HCT116 (cell line): ENCODE measurements around the gene INSR. TPM values are rescaled to one million over a fixed set of nuclear protein-coding genes. Genes with fewer than 3 reads are reported as not detected.

ENCODE experiments used
- ATAC-seq: fragments of 200-7000 bp; cut with Tn5 transposase; 2 replicates; pipeline ENCODE4 v1.9.1; 2020; ENCODE audit warnings: mild to moderate bottlenecking, moderate library complexity
- BruUV-seq: library from RNA; stranded (reverse); fragments of 400-500 nt; replicated peaks from 2 replicates; lab custom pipeline; 2021; lab: Mats Ljungman, UMichigan
- CTCF ChIA-PET: fragments of 300-600 bp; sonication (Branson Sonifier 250); formaldehyde crosslinking; loops from one replicate; lab custom pipeline; 2021; ENCODE audit warnings: antibody characterized with exemption; lab: Charles Lee
- POLR2A ChIA-PET: fragments of 300-600, 350-600 bp; sonication (Branson Sonifier 250); formaldehyde crosslinking; loops from one replicate; lab custom pipeline; 2021; ENCODE audit warnings: antibody characterized with exemption; lab: Charles Lee
- RAD21 ChIA-PET, 2 experiments: fragments of 300-600 bp; sonication (Branson Sonifier 250); formaldehyde crosslinking; loops; one replicate each; lab custom pipeline; 2023; ENCODE audit warnings: low total read pairs in 2 of 2; ENCODE audit not compliant: uncharacterized antibody in 2 of 2, unreplicated experiment in 2 of 2, low non-redundant PET in 1 of 2; lab: Charles Lee
- DNase-seq: peaks from one replicate; pipeline ENCODE4 v3.0.0-alpha.2; 2010; ENCODE audit warnings: low read depth, low spot score
- H2AFZ ChIP-seq: fragments of 200-600 bp; shearing (Covaris generic), sonication (generic); 2 replicates; pipeline ENCODE4 v1.6.1; 2017; ENCODE audit warnings: low read depth, mixed run types, mixed read lengths, antibody characterized with exemption, low read length; ENCODE audit not compliant: poor library complexity, severe bottlenecking
- H3K27ac ChIP-seq: 2 replicates; pipeline ENCODE4 v1.5.1; 2012; ENCODE audit warnings: low read depth, low read length
- H3K27me3 ChIP-seq: fragments of 200-600 bp; sonication (generic); 2 replicates; pipeline ENCODE4 v1.6.1; 2016; ENCODE audit warnings: mixed run types, low read length, mixed read lengths; ENCODE audit not compliant: insufficient read depth
- H3K36me3 ChIP-seq, 2 experiments: fragments of 200-500 bp in 1 of 2; fragments of 200-600 bp in 1 of 2; sonication (Bioruptor generic) in 1 of 2; sonication (generic) in 1 of 2; 2 replicates each; pipeline versions ENCODE4 v1.5.1 to v1.6.1; 2014 to 2016; ENCODE audit warnings: low read length in 2 of 2, inconsistent platforms in 1 of 2, mixed read lengths in 1 of 2, mixed run types in 1 of 2; ENCODE audit not compliant: insufficient read depth in 2 of 2, control insufficient read depth in 1 of 2
- H3K4me1 ChIP-seq, 2 experiments: fragments of 200-600 bp in 1 of 2; sonication (generic) in 1 of 2; 2 replicates each; pipeline versions ENCODE4 v1.5.1 to v1.6.1; 2012 to 2017; ENCODE audit warnings: low read length in 2 of 2, inconsistent platforms in 1 of 2, mild to moderate bottlenecking in 1 of 2, mixed read lengths in 1 of 2, mixed run types in 1 of 2, moderate library complexity in 1 of 2; ENCODE audit not compliant: insufficient read depth in 2 of 2, control insufficient read depth in 1 of 2
- H3K4me2 ChIP-seq: fragments of 200-600 bp; sonication (generic); 2 replicates; pipeline ENCODE4 v1.6.1; 2017; ENCODE audit warnings: mixed run types, low read length, mixed read lengths
- H3K4me3 ChIP-seq, 2 experiments: fragments of 200-600 bp in 1 of 2; sonication (generic) in 1 of 2; replicated peaks in 1 of 2; 2 replicates each; pipeline ENCODE4 v1.5.1; 2011 to 2016; ENCODE audit warnings: low read length in 2 of 2, control low read depth in 1 of 2, low read depth in 1 of 2, mild to moderate bottlenecking in 1 of 2, mixed read lengths in 1 of 2, mixed run types in 1 of 2
- H3K79me2 ChIP-seq: fragments of 200-600 bp; sonication (generic); 2 replicates; pipeline ENCODE4 v1.6.1; 2017; ENCODE audit warnings: mild to moderate bottlenecking, mixed run types, low read length, moderate library complexity, mixed read lengths; ENCODE audit not compliant: insufficient read depth
- H3K9ac ChIP-seq: fragments of 200-600 bp; sonication (generic); 2 replicates; pipeline ENCODE4 v1.6.1; 2016; ENCODE audit warnings: low read length, mixed read lengths
- H3K9me2 ChIP-seq: fragments of 200-600 bp; sonication (generic), shearing (Covaris generic); 2 replicates; pipeline ENCODE4 v1.6.1; 2017; ENCODE audit warnings: mixed run types, mild to moderate bottlenecking, moderate library complexity; ENCODE audit not compliant: insufficient read depth
- H3K9me3 ChIP-seq, 2 experiments: fragments of 200-500 bp in 1 of 2; fragments of 200-600 bp in 1 of 2; sonication (Bioruptor generic) in 1 of 2; sonication (generic) in 1 of 2; 2 replicates each; pipeline ENCODE4 v1.6.1; 2014 to 2017; ENCODE audit warnings: low read length in 2 of 2, mixed read lengths in 2 of 2, inconsistent platforms in 1 of 2, low read depth in 1 of 2, mild to moderate bottlenecking in 1 of 2, mixed run types in 1 of 2, moderate library complexity in 1 of 2; ENCODE audit not compliant: control insufficient read depth in 1 of 2, insufficient read depth in 1 of 2
- H4K20me1 ChIP-seq: fragments of 200-600 bp; sonication (generic), shearing (Covaris generic); 2 replicates; pipeline ENCODE4 v1.6.1; 2017; ENCODE audit warnings: mixed run types, mild to moderate bottlenecking, moderate library complexity; ENCODE audit not compliant: insufficient read depth
- ATF3 ChIP-seq: IDR thresholded peaks from 2 replicates; pipeline ENCODE4 v1.6.1; 2012
- CBX3 ChIP-seq: IDR thresholded peaks from 2 replicates; pipeline ENCODE4 v1.6.1; 2012; ENCODE audit warnings: low read depth
- EZH2 ChIP-seq: fragments of 200-600 bp; sonication (generic); IDR thresholded peaks from 2 replicates; pipeline ENCODE4 v1.6.1; 2017; ENCODE audit warnings: antibody characterized with exemption, mixed run types
- EZH2phosphoT487 ChIP-seq: fragments of 200-600 bp; IDR thresholded peaks from 2 replicates; pipeline ENCODE4 v1.6.1; 2018; ENCODE audit warnings: antibody characterized with exemption, borderline replicate concordance
- FOSL1 ChIP-seq: IDR thresholded peaks from 2 replicates; pipeline ENCODE4 v1.6.1; 2012; ENCODE audit warnings: low read depth
- MAX ChIP-seq: IDR thresholded peaks from 2 replicates; pipeline ENCODE4 v1.6.1; 2012
- POLR2A ChIP-seq: IDR thresholded peaks from 2 replicates; pipeline ENCODE4 v1.7.0; 2011; ENCODE audit warnings: borderline replicate concordance; ENCODE audit not compliant: insufficient read depth, insufficient read length; ENCODE audit errors: extremely low read depth
- POLR2AphosphoS5 ChIP-seq: IDR thresholded peaks from 2 replicates; pipeline ENCODE4 v1.6.1; 2011; ENCODE audit warnings: mild to moderate bottlenecking, low read depth, low read length, moderate library complexity
- RAD21 ChIP-seq: IDR thresholded peaks from 2 replicates; pipeline ENCODE4 v1.6.1; 2012; ENCODE audit warnings: low read depth, mild to moderate bottlenecking
- SIN3A ChIP-seq: IDR thresholded peaks from 2 replicates; pipeline ENCODE4 v1.6.1; 2012; ENCODE audit warnings: low read depth
- SRF ChIP-seq: IDR thresholded peaks from 2 replicates; pipeline ENCODE4 v1.6.1; 2012; ENCODE audit warnings: low read depth
- ZNF274 ChIP-seq: fragments of 200-500 bp; sonication (Bioruptor generic); IDR thresholded peaks from 2 replicates; pipeline ENCODE4 v1.6.1; 2014; ENCODE audit warnings: mild to moderate bottlenecking, low read depth, low read length, inconsistent platforms
- intact Hi-C: fragments of 100-400 bp; cut with micrococcal nuclease; formaldehyde crosslinking; loops from 2 replicates; pipeline ENCODE4 v1.10.0; 2022
- total RNA-seq: library from RNA; stranded (reverse); gene quantifications from one replicate; pipeline ENCODE4 v1.2.1, GENCODE V29; 2021; ENCODE audit not compliant: unreplicated experiment
- TF ChIP-seq, protein P1 (sequence below): IDR thresholded peaks from 2 replicates; pipeline ENCODE4 v1.6.1; 2012; ENCODE audit warnings: low read depth

The INSR gene
- total RNA-seq, 1 experiment from 2014 or later: 25.4 TPM

GRCh38 chr19:7182489-7182888, 111.7 kb downstream of the INSR start:
- no peaks in the 10 kb centered on the region for H3K9me3 ChIP-seq
- ChIA-PET RAD21 (no interaction called here), POLR2A (no interaction called here), CTCF (no interaction called here)
- intact Hi-C loops: no loop called here
- H4K20me1 ChIP-seq: no peaks in the 10 kb centered on the region
- no peak overlapping the region for H3K27ac ChIP-seq
- H3K9me2 ChIP-seq: no peaks in the 10 kb centered on the region
- no peak overlapping the region for H3K9ac ChIP-seq
- TF ChIP-seq POLR2A (no peak), EZH2phosphoT487 (no peak), ATF3 (no peak), EZH2 (no peak), SIN3A (no peak), MAX (no peak), FOSL1 (no peak), RAD21 (no peak), POLR2AphosphoS5 (no peak), SRF (no peak), ZNF274 (no peak), CBX3 (no peak)
- TF ChIP-seq, protein P1, sequence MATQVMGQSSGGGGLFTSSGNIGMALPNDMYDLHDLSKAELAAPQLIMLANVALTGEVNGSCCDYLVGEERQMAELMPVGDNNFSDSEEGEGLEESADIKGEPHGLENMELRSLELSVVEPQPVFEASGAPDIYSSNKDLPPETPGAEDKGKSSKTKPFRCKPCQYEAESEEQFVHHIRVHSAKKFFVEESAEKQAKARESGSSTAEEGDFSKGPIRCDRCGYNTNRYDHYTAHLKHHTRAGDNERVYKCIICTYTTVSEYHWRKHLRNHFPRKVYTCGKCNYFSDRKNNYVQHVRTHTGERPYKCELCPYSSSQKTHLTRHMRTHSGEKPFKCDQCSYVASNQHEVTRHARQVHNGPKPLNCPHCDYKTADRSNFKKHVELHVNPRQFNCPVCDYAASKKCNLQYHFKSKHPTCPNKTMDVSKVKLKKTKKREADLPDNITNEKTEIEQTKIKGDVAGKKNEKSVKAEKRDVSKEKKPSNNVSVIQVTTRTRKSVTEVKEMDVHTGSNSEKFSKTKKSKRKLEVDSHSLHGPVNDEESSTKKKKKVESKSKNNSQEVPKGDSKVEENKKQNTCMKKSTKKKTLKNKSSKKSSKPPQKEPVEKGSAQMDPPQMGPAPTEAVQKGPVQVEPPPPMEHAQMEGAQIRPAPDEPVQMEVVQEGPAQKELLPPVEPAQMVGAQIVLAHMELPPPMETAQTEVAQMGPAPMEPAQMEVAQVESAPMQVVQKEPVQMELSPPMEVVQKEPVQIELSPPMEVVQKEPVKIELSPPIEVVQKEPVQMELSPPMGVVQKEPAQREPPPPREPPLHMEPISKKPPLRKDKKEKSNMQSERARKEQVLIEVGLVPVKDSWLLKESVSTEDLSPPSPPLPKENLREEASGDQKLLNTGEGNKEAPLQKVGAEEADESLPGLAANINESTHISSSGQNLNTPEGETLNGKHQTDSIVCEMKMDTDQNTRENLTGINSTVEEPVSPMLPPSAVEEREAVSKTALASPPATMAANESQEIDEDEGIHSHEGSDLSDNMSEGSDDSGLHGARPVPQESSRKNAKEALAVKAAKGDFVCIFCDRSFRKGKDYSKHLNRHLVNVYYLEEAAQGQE: no peak
- H2AFZ ChIP-seq: no peak overlapping the region
- no peaks in the 10 kb centered on the region for H3K36me3 ChIP-seq
- TSS peak; percentile 56 for BruUV-seq
- H3K27me3 ChIP-seq: no peaks in the 10 kb centered on the region
- H3K4me1 ChIP-seq: no peaks in the 10 kb centered on the region
- ATAC-seq (no peak), DNase-seq (no peak)
- H3K79me2 ChIP-seq: no peaks in the 10 kb centered on the region
- H3K4me2 ChIP-seq: no peak overlapping the region
- no peak overlapping the region for H3K4me3 ChIP-seq
